Dedifferentiated amniotic fluid mesenchymal stem cell (primary cell): ENCODE measurements around the gene MYZAP.

ENCODE experiments used
- DNase-seq: peaks from one replicate; pipeline ENCODE4 v3.0.0-alpha.2; 2016; ENCODE audit errors: extremely low spot score

MYZAP gene

GRCh38 chr15:57698991-57699390 is 107.3 kb downstream of the MYZAP start:
- no peak for DNase-seq

- no peak for DNase-seq
Observed at GRCh38 chr15:57703387-57703786, 111.7 kb downstream of the MYZAP start.

- DNase-seq: no peak
Observed at GRCh38 chr15:57704441-57704840, 112.7 kb downstream of the MYZAP start.

- DNase-seq: no peak
Observed at GRCh38 chr15:57705746-57706404, 114.2 kb downstream of the MYZAP start.

- DNase-seq: peak; percentile 99
Observed at GRCh38 chr15:57706405-57707209, 114.9 kb downstream of the MYZAP start, which contains the start of gene POLR2M. Gene POLR2M, plus strand, starts transcription at chr15:57706714. Its CDS starts 129 bp downstream, at chr15:57706843.

GRCh38 chr15:57708047-57708446 is 116.3 kb downstream of the MYZAP start:
- peak; percentile 31 for DNase-seq

- no peak for DNase-seq
Observed at GRCh38 chr15:57718309-57718708, 126.6 kb downstream of the MYZAP start.

- no peak for DNase-seq
Observed at GRCh38 chr15:57720867-57721266, 129.2 kb downstream of the MYZAP start.

GRCh38 chr15:57726411-57726810 is 134.7 kb downstream of the MYZAP start:
- DNase-seq: no peak

GRCh38 chr15:57727031-57727430 is 135.3 kb downstream of the MYZAP start:
- DNase-seq: peak; percentile 21

- no peak for DNase-seq
Observed at GRCh38 chr15:57728436-57728835, 136.7 kb downstream of the MYZAP start.

GRCh38 chr15:57730876-57731275 is 139.2 kb downstream of the MYZAP start:
- no peak for DNase-seq

GRCh38 chr15:57731530-57732103 is 139.9 kb downstream of the MYZAP start:
- DNase-seq: no peak

GRCh38 chr15:57732526-57733331 is 141.0 kb downstream of the MYZAP start:
- DNase-seq: peak; percentile 49

GRCh38 chr15:57734860-57735259 is 143.2 kb downstream of the MYZAP start:
- no peak for DNase-seq
